ENCODE data around the gene ORC5. TPM values are rescaled to one million over a fixed set of nuclear protein-coding genes. Genes with fewer than 3 reads are reported as not detected.
"Not testable (repeated sequence)": the region's sequence is repeated elsewhere in the genome, so short reads cannot be mapped to it uniquely, and the experiment has no call there.

ORC5 gene
- total RNA-seq = 10 to 100 TPM; 31.5 to 32.9 TPM

DNA sequence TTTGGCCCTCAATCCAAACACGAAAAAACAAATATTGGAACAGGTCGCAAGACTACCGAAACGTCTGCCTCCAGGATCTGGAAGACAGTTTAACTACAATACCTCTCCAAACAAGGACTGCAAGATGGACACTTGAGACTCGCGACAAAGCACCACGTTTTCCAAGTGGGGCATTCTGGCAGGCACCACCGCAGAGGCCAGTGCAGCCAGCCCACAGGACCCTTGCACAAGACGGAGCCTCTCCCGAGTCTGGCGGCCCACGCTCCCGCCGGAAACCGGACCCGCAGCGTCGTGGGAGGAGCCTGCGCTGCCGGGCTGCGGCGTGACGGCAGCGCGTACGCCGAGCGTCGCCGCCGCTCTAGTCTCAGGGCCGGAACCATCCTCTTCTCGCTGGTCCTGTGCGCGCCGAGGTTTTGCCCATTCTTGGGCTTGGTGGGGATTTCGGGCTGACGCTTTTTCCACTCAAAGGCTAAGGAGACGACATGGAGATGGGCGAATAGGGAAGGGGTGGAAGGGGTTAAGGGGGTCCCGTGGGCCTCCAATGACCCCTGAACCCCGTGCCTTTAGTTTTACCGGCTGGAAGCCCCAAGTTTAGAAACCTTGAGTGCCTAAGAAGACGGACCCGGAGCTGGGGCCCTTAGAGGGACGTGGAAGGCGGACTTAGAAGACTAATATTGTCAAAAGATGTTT lies at the start of gene ORC5:
Gene ORC5, minus strand, starts transcription at position 283 of the 690 bp plus-strand sequence. Its CDS starts 109 bp downstream, at position 174.
- DNase-seq = peak; percentile 86
- Mint-ChIP-seq H3K36me3 (peaks cover 14% of the 10 kb centered on the region), H3K27me3 (peaks cover 14% of the 10 kb centered on the region), H3K27ac (peak within 1 kb of the TSS; percentile 92), H3K9me3 (peaks cover 2% of the 10 kb centered on the region), H3K4me1 (peaks cover 16% of the 10 kb centered on the region), H3K4me3 (peak within 1 kb of the TSS; percentile 95)

- Mint-ChIP-seq H3K36me3 (no peaks in the 10 kb centered on the region), H3K4me1 (no peaks in the 10 kb centered on the region), H3K27ac (no peak overlapping the region), H3K27me3 (peaks cover 21% of the 10 kb centered on the region), H3K4me3 (no peak overlapping the region), H3K9me3 (no peaks in the 10 kb centered on the region)
- no peak for DNase-seq
These were observed 47.8 kb upstream of the ORC5 start for GRCh38 chr7:104255616-104256015.

DNA sequence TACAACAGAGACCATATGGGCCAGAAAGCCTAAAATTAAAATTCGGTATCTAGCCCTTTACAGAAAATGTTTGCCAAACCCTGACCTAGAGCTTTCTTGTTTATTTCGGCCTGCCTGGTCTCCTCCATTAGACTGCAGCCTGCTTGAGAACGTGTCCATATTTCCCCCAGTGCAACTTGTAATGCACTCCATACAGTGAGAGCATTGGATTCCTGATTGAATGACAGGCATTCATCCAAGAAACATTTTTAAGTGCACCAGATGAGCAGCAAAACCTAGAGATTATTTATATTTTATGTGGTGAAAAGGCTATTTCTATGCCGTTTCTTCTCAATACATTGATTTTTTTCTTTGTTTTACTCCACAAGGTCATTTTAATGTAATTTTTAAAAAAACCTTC lies 47.4 kb upstream of the ORC5 start:
- no peak overlapping the region for H3K4me3 Mint-ChIP-seq
- H3K27me3 Mint-ChIP-seq = peaks cover 16% of the 10 kb centered on the region
- no peaks in the 10 kb centered on the region for H3K4me1 Mint-ChIP-seq
- H3K9me3 Mint-ChIP-seq = no peaks in the 10 kb centered on the region
- no peak for DNase-seq
- no peak overlapping the region for H3K27ac Mint-ChIP-seq
- H3K36me3 Mint-ChIP-seq = no peaks in the 10 kb centered on the region

GRCh38 chr7:104254696-104255095 lies 46.9 kb upstream of the ORC5 start:
- Mint-ChIP-seq H3K4me1 (no peaks in the 10 kb centered on the region), H3K36me3 (no peaks in the 10 kb centered on the region), H3K4me3 (no peak overlapping the region), H3K27ac (no peak overlapping the region), H3K9me3 (no peaks in the 10 kb centered on the region), H3K27me3 (peaks cover 12% of the 10 kb centered on the region)
- no peak for DNase-seq

DNA sequence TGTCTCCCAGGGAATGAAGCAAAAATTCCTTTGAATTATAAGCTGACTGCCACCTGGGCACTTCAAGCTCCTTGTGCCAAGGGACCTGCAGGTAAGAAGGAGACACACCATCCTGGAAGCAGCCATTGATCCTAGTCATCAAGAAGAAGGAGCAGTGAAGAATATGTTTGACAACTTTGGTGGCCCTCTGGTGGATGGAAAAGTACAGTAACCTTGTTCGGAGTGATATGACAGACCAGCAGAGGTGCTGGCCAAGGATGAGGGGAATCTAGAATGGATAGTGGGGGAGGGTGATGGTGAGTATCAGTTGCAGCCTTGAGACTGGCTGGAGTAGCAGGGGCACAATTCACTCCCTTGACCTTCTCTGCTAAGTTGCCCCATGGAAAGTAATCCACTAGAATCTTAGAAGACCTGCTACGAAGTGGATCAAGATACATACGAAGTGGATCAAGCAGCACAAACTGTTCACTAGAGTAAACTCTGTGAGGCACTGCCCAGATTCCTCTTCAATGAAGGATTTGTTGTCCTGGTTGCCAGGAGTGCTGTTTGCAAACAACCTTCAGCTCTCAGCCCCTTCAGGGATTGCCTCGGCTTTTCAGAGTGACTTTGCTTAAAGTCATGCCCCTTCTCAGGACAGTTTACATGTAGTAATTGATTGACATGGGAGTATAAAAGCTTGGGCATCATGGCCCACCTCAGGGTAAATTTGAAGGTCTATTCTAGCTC lies 44.8 kb upstream of the ORC5 start:
- Mint-ChIP-seq H3K36me3 (no peaks in the 10 kb centered on the region), H3K27ac (no peak overlapping the region), H3K27me3 (peaks cover 20% of the 10 kb centered on the region), H3K9me3 (no peaks in the 10 kb centered on the region), H3K4me3 (no peak overlapping the region), H3K4me1 (no peaks in the 10 kb centered on the region)
- no peak for DNase-seq

DNA sequence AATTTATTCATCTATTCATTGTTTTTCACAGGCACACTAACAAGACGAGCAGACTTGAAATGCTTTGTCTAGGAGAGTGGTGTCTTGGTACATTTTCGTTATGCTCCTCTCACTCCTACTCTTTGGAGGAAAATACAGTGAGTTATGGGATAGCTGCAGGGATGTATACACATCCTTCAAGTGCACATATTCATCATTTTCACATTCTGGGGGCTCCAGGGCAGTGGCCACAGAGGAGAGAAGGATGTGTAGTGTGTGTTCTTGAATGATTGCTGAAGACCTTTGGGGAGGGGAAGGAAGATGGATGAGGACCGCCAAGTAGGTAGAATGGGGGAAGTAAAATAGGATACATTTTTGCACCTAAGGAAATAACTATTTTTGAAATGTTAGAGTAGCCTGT lies 34.8 kb upstream of the ORC5 start:
- no peaks in the 10 kb centered on the region for H3K36me3 Mint-ChIP-seq
- H3K27ac Mint-ChIP-seq = no peak overlapping the region

DNA sequence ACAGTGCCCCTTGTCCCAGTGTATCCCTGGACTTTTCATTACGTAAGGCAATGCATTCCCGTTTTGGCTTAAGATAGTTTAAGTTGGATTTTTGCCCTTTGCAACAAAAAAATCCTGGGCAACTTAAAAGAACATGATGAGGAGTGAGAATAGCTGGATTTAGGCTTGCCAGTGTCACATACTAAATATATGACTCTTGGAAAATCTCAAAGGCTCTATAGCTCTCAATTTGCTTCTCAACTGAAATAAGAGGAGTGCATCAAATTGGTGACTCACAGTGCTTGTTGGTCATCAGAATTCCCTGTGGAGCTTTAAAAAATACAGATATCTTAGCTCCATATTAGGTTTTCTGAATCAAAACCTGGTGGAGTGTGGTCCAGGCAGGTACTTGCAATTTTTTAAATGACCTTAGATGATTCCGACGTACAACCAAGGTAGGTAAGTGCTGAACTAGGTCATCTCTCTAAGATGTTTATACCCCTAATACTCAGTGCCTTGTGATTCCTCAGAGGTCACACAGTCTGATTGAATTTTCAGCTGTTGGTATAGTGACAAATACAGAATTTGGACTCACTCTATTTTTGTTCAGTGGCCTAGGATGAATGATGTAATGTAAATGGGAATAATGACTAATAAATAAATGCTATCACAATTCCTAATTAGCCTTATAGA lies 33.9 kb upstream of the ORC5 start:
- no peaks in the 10 kb centered on the region for H3K9me3 Mint-ChIP-seq
- H3K4me1 Mint-ChIP-seq = no peaks in the 10 kb centered on the region
- no peak overlapping the region for H3K4me3 Mint-ChIP-seq
- H3K36me3 Mint-ChIP-seq = no peaks in the 10 kb centered on the region
- H3K27ac Mint-ChIP-seq = no peak overlapping the region
- peaks cover 23% of the 10 kb centered on the region for H3K27me3 Mint-ChIP-seq
- no peak for DNase-seq

More for the DNA sequence above, 34.8 kb upstream of the ORC5 start:
- H3K4me3 Mint-ChIP-seq = no peak overlapping the region
- H3K27me3 Mint-ChIP-seq = peaks cover 32% of the 10 kb centered on the region
- no peak for DNase-seq
- H3K9me3 Mint-ChIP-seq = no peaks in the 10 kb centered on the region
- no peaks in the 10 kb centered on the region for H3K4me1 Mint-ChIP-seq

- H3K9me3 Mint-ChIP-seq = no peaks in the 10 kb centered on the region
- H3K27me3 Mint-ChIP-seq = peaks cover 20% of the 10 kb centered on the region
- no peak overlapping the region for H3K27ac Mint-ChIP-seq
- DNase-seq = no peak
- H3K4me1 Mint-ChIP-seq = no peaks in the 10 kb centered on the region
- H3K4me3 Mint-ChIP-seq = no peak overlapping the region
- H3K36me3 Mint-ChIP-seq = no peaks in the 10 kb centered on the region
These were observed 33.3 kb upstream of the ORC5 start for GRCh38 chr7:104241135-104241534.

DNA sequence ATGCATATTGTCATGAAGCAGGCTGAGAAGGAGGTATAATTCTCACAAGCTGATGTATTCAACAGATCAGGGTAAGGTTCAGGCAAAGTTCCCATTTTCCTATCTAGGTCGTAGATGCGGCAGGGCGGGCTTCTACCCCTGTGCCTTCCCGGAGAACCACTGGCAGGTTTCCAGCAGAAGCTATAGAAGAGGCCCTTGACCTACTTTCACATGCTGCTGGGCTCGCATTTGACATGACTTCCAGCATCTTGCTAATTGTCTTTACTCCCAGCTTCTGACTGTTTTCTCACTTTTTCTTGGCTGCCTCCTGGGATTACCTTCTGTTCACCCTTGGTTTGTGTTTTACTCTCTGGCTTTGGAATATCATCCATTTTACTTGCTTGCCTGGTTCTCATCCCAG lies 32.6 kb upstream of the ORC5 start:
- Mint-ChIP-seq H3K27me3 (peaks cover 12% of the 10 kb centered on the region), H3K36me3 (no peaks in the 10 kb centered on the region), H3K9me3 (no peaks in the 10 kb centered on the region), H3K4me1 (no peaks in the 10 kb centered on the region), H3K27ac (no peak overlapping the region), H3K4me3 (no peak overlapping the region)
- no peak for DNase-seq

GRCh38 chr7:104234990-104235389 lies 27.2 kb upstream of the ORC5 start:
- DNase-seq, H3K27ac Mint-ChIP-seq, H3K9me3 Mint-ChIP-seq, H3K4me3 Mint-ChIP-seq, H3K36me3 Mint-ChIP-seq, H3K4me1 Mint-ChIP-seq: not testable (repeated sequence)
- peaks cover 27% of the 10 kb centered on the region for H3K27me3 Mint-ChIP-seq

DNA sequence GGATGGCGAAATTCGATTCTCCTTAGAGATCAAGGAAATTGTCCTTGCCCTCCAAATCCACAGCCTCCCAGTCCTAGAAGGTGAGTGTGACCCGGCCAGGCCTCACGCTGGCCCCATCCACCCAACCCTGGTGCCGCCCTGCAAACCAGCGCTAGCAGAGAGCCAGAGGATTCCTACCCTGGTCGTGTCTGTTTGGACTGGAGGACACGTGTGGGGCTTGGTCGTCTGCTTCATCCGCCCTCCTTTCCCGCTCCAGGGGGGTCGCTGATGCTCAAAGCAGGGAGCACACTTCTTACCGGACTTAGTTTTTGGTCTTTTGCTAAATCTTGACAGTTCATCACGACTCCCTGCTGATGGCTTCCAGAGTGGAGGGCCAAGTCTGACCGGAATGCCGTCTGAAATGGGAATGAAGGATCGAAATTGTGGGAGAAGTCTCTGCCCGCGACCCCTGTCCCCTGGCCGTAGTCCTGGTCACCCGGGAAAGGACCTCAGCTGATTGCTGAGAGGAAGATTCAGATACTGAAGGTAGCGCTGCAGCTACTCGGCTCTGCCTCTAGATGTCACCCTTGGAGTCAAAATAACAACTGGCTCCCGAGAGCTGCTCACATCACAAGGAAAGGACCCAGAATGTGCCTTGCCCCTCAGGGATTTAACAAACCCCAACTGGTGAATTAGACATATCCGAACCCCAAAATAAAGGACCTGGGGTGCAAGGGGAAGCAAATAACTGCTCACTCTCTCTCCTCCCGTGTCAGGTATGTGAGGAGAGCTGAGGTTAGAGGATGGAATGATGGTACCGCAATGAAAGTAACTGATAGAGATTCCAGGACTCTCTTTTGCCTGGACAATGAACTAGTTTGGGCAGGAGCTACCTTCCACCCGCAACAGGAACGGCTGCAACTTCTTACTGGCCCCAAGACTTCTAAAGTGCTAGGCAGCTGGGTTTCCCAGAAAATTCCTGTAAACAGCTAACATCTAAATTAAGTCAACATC lies 23.5 kb upstream of the ORC5 start:
- H3K27ac Mint-ChIP-seq = no peak overlapping the region
- H3K4me3 Mint-ChIP-seq = no peak overlapping the region
- peak; percentile 14 for DNase-seq

GRCh38 chr7:104230606-104231005 lies 22.8 kb upstream of the ORC5 start:
- Mint-ChIP-seq H3K27me3 (peaks cover 20% of the 10 kb centered on the region), H3K4me3 (no peak overlapping the region), H3K27ac (no peak overlapping the region), H3K9me3 (no peaks in the 10 kb centered on the region), H3K4me1 (peaks cover 1% of the 10 kb centered on the region), H3K36me3 (no peaks in the 10 kb centered on the region)
- no peak for DNase-seq

More for the DNA sequence above, 23.5 kb upstream of the ORC5 start:
- Mint-ChIP-seq H3K4me1 (peaks cover 1% of the 10 kb centered on the region), H3K36me3 (no peaks in the 10 kb centered on the region), H3K9me3 (no peaks in the 10 kb centered on the region), H3K27me3 (peaks cover 20% of the 10 kb centered on the region)

DNA sequence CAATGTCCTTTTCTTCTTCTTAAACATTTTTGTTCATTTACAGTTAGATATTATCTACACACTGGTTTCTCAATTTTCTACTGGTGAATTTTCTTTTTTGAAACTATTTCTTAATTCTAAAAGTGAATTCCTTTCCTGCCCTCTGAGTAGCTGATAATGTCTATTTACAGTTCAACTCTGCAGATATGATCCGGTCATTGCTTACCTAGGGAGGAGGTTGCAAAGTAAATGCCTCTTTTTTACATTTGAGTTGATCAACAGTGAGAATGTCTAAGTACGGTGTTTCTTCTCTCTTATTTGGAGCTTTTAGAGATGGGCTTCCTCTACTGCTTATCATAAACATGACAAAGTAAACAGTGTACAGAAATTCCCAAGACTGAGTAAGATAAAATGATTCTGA lies 20.6 kb upstream of the ORC5 start:
- H3K9me3 Mint-ChIP-seq = no peaks in the 10 kb centered on the region
- H3K27me3 Mint-ChIP-seq = peaks cover 32% of the 10 kb centered on the region
- peaks cover under 1% of the 10 kb centered on the region for H3K36me3 Mint-ChIP-seq
- H3K4me3 Mint-ChIP-seq = no peak overlapping the region
- H3K27ac Mint-ChIP-seq = no peak overlapping the region
- H3K4me1 Mint-ChIP-seq = peaks cover 1% of the 10 kb centered on the region
- DNase-seq = no peak

GRCh38 chr7:104225451-104225850 lies 17.6 kb upstream of the ORC5 start:
- peaks cover 28% of the 10 kb centered on the region for H3K27me3 Mint-ChIP-seq
- H3K4me3 Mint-ChIP-seq = no peak overlapping the region
- no peak overlapping the region for H3K27ac Mint-ChIP-seq
- peaks cover 9% of the 10 kb centered on the region for H3K9me3 Mint-ChIP-seq
- DNase-seq = no peak
- H3K36me3 Mint-ChIP-seq = peaks cover 3% of the 10 kb centered on the region
- no peaks in the 10 kb centered on the region for H3K4me1 Mint-ChIP-seq

All from activated naive CD8-positive, alpha-beta T cell treated with anti-CD3 and anti-CD28 coated beads for 36 hours (primary cell).